HK-2 (cell line): ENCODE results near the gene TUBGCP6.
"Not testable (repeated sequence)": the region's sequence is repeated elsewhere in the genome, so short reads cannot be mapped to it uniquely, and the experiment has no call there.

Experiments
- DNase-seq: peaks from one replicate; pipeline ENCODE4 v3.0.0-alpha.2; 2018; ENCODE audit not compliant: unreplicated experiment

The TUBGCP6 gene

GRCh38 chr22:50210378-50211139 is 34.3 kb downstream of the TUBGCP6 start:
- DNase-seq: no peak

- peak; percentile 38 for DNase-seq
Observed at GRCh38 chr22:50209893-50210292, 34.9 kb downstream of the TUBGCP6 start.

- no peak for DNase-seq
Observed at GRCh38 chr22:50208939-50209892, 35.6 kb downstream of the TUBGCP6 start.

GRCh38 chr22:50208430-50208938 is 36.3 kb downstream of the TUBGCP6 start:
- no peak for DNase-seq

- no peak for DNase-seq
Observed at GRCh38 chr22:50207383-50208140, 37.3 kb downstream of the TUBGCP6 start.

GRCh38 chr22:50206599-50206998 is 38.2 kb downstream of the TUBGCP6 start:
- DNase-seq: no peak

- no peak for DNase-seq
Observed at GRCh38 chr22:50205781-50206569, 38.8 kb downstream of the TUBGCP6 start.

GRCh38 chr22:50204998-50205397 is 39.8 kb downstream of the TUBGCP6 start:
- DNase-seq: not testable (repeated sequence)

- DNase-seq: no peak
Observed at GRCh38 chr22:50204571-50204970, 40.3 kb downstream of the TUBGCP6 start.

- no peak for DNase-seq
Observed at GRCh38 chr22:50203288-50203687, 41.5 kb downstream of the TUBGCP6 start.

GRCh38 chr22:50202130-50202666 is 42.6 kb downstream of the TUBGCP6 start:
- DNase-seq: no peak

- DNase-seq: peak; percentile 22
Observed at GRCh38 chr22:50201191-50202129, 43.4 kb downstream of the TUBGCP6 start.

- DNase-seq: peak; percentile 91
Observed at GRCh38 chr22:50200461-50201190, 44.2 kb downstream of the TUBGCP6 start, which contains the start of gene SELENOO. Gene SELENOO, plus strand, starts transcription at chr22:50201011. Its CDS starts 26 bp downstream, at chr22:50201037.

GRCh38 chr22:50199829-50200460 is 44.9 kb downstream of the TUBGCP6 start:
- peak; percentile 31 for DNase-seq

- DNase-seq: no peak
Observed at GRCh38 chr22:50199251-50199721, 45.5 kb downstream of the TUBGCP6 start.

GRCh38 chr22:50198624-50199017 is 46.2 kb downstream of the TUBGCP6 start:
- DNase-seq: no peak

GRCh38 chr22:50197856-50198623 is 46.8 kb downstream of the TUBGCP6 start:
- no peak for DNase-seq
